Activated naive CD8-positive, alpha-beta T cell treated with anti-CD3 and anti-CD28 coated beads for 36 hours (primary cell): ENCODE data around the gene CETN1. TPM values are rescaled to one million over a fixed set of nuclear protein-coding genes. Genes with fewer than 3 reads are reported as not detected.

Source experiments
- DNase-seq: peaks from one replicate; pipeline ENCODE4 v3.0.0; 2021
- H3K27ac Mint-ChIP-seq: one replicate; pipeline ENCODE4 v1.8.0; 2022; ENCODE audit warnings: mild to moderate bottlenecking, moderate library complexity, mixed read lengths
- H3K27me3 Mint-ChIP-seq: one replicate; pipeline ENCODE4 v1.8.0; 2022; ENCODE audit warnings: mild to moderate bottlenecking, mixed read lengths
- H3K36me3 Mint-ChIP-seq: one replicate; pipeline ENCODE4 v1.8.0; 2021; ENCODE audit warnings: mild to moderate bottlenecking, mixed read lengths
- H3K4me1 Mint-ChIP-seq: one replicate; pipeline ENCODE4 v1.8.0; 2021; ENCODE audit warnings: mixed read lengths
- H3K4me3 Mint-ChIP-seq: one replicate; pipeline ENCODE4 v1.8.0; 2022; ENCODE audit warnings: mild to moderate bottlenecking, moderate library complexity, mixed read lengths
- H3K9me3 Mint-ChIP-seq: one replicate; pipeline ENCODE4 v1.8.0; 2022; ENCODE audit warnings: mixed read lengths
- total RNA-seq, 2 experiments: library from RNA; stranded (reverse); gene quantifications; one replicate each; pipeline ENCODE4 v1.2.3, GENCODE V29; 2021

The CETN1 gene
- total RNA-seq = not detected

DNA sequence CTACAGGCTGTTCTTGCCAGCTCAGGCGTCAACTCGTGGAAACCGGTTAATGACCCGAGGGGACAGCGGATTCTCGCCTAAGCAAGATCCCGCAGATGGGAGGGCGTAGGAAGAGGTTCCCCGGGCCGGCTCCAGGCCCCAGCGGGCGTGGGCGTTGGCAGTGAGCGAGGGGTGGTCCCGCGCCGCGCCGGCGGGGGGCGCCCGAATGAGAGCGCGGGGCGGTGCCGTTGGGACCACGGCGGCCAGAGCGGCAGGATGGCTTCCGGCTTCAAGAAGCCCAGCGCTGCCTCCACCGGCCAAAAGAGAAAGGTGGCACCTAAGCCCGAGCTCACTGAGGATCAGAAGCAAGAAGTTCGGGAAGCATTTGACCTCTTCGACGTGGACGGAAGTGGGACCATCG, at the start of gene CETN1:
TSS of gene CETN1 (plus strand) at position 227 of the 400 bp plus-strand sequence. CDS start at position 256, 29 bp downstream.
- Mint-ChIP-seq H3K27me3 (peaks cover 2% of the 10 kb centered on the region), H3K4me3 (no peak within 1 kb of the TSS), H3K4me1 (no peaks in the 10 kb centered on the region), H3K27ac (no peak within 1 kb of the TSS), H3K9me3 (no peaks in the 10 kb centered on the region), H3K36me3 (no peaks in the 10 kb centered on the region)
- no peak for DNase-seq

DNA sequence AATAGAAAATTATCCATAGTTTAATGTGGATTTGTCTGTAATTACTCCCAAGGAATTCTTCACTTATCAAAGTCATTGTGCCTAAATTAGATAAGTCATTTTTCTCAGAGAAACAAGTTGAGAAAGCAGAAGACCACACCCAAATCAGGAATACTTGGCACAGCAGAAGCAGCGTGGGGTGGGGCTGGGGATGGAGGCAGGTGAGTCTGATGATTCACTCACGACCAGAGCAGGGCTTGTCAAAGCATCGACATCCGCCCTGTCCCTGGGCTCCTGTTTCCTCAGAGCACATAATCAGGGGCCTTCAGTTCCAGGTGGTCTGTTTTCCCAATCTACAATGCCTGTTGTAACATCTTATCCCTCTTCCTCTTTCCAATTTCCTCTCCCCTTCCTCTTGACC, 48.2 kb upstream of the CETN1 start:
- Mint-ChIP-seq H3K4me1 (no peaks in the 10 kb centered on the region), H3K27me3 (peaks cover 10% of the 10 kb centered on the region), H3K4me3 (no peak overlapping the region), H3K27ac (no peak overlapping the region), H3K9me3 (peaks cover 2% of the 10 kb centered on the region), H3K36me3 (no peaks in the 10 kb centered on the region)
- no peak for DNase-seq

GRCh38 chr18:532632-533031, 47.5 kb upstream of the CETN1 start:
- Mint-ChIP-seq H3K4me1 (no peaks in the 10 kb centered on the region), H3K27me3 (peaks cover 10% of the 10 kb centered on the region), H3K27ac (no peak overlapping the region), H3K36me3 (no peaks in the 10 kb centered on the region), H3K4me3 (no peak overlapping the region), H3K9me3 (peaks cover 2% of the 10 kb centered on the region)
- DNase-seq = no peak

- no peak for DNase-seq
- H3K9me3 Mint-ChIP-seq = peaks cover 2% of the 10 kb centered on the region
- peaks cover 10% of the 10 kb centered on the region for H3K27me3 Mint-ChIP-seq
- H3K4me3 Mint-ChIP-seq = no peak overlapping the region
- no peaks in the 10 kb centered on the region for H3K36me3 Mint-ChIP-seq
- H3K4me1 Mint-ChIP-seq = no peaks in the 10 kb centered on the region
- no peak overlapping the region for H3K27ac Mint-ChIP-seq
Observed at GRCh38 chr18:533995-534601, 46.1 kb upstream of the CETN1 start.

DNA sequence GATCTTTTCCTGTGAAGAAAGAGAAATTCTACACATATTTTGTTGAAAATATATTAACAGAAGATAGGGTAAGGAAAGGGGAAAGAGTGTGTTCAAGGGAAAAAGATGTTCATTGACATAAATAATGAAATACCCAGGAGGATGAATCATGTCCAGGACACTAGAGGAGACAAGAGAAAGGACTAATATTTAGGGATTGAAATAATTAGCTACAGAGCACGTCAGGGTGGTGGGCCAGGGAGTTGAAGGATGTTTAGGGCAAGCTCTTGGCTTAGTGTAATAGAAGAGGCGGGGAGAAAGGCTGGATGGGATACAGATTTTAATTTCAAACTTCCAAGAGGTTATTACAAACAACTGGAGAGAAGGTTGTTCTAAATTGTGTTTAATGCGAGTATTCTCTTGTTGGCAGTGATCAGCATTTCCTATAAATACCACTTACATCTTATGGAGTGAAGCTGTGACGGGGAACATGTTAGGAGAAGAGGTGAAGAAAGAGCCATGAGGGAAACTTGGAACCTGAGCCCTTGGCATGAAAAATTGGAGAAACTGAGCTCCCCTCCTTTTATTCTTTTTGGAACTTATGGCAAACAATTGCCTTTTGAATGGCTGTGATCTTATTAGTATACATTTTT, 36.6 kb upstream of the CETN1 start:
- Mint-ChIP-seq H3K9me3 (no peaks in the 10 kb centered on the region), H3K36me3 (no peaks in the 10 kb centered on the region), H3K27me3 (no peaks in the 10 kb centered on the region)

GRCh38 chr18:549967-550366, 30.2 kb upstream of the CETN1 start:
- H3K4me3 Mint-ChIP-seq = no peak overlapping the region
- H3K27ac Mint-ChIP-seq = no peak overlapping the region

More for the DNA sequence above, 36.6 kb upstream of the CETN1 start:
- H3K4me3 Mint-ChIP-seq = no peak overlapping the region
- DNase-seq = no peak
- no peak overlapping the region for H3K27ac Mint-ChIP-seq
- H3K4me1 Mint-ChIP-seq = no peaks in the 10 kb centered on the region

GRCh38 chr18:551404-552061, 28.6 kb upstream of the CETN1 start:
- Mint-ChIP-seq H3K27ac (no peak overlapping the region), H3K9me3 (no peaks in the 10 kb centered on the region), H3K36me3 (no peaks in the 10 kb centered on the region), H3K27me3 (peaks cover 11% of the 10 kb centered on the region), H3K4me1 (no peaks in the 10 kb centered on the region), H3K4me3 (no peak overlapping the region)
- no peak for DNase-seq

More at GRCh38 chr18:549967-550366, 30.2 kb upstream of the CETN1 start:
- H3K27me3 Mint-ChIP-seq = peaks cover 11% of the 10 kb centered on the region
- no peaks in the 10 kb centered on the region for H3K36me3 Mint-ChIP-seq
- no peaks in the 10 kb centered on the region for H3K9me3 Mint-ChIP-seq
- H3K4me1 Mint-ChIP-seq = no peaks in the 10 kb centered on the region
- no peak for DNase-seq

GRCh38 chr18:555705-556457, 24.3 kb upstream of the CETN1 start:
- H3K36me3 Mint-ChIP-seq = no peaks in the 10 kb centered on the region
- H3K4me3 Mint-ChIP-seq = no peak overlapping the region
- H3K9me3 Mint-ChIP-seq = no peaks in the 10 kb centered on the region
- no peaks in the 10 kb centered on the region for H3K27me3 Mint-ChIP-seq
- no peak for DNase-seq
- no peaks in the 10 kb centered on the region for H3K4me1 Mint-ChIP-seq
- no peak overlapping the region for H3K27ac Mint-ChIP-seq

GRCh38 chr18:564708-565561, 15.2 kb upstream of the CETN1 start:
- H3K9me3 Mint-ChIP-seq = no peaks in the 10 kb centered on the region
- no peak for DNase-seq
- peaks cover 15% of the 10 kb centered on the region for H3K27me3 Mint-ChIP-seq
- H3K4me1 Mint-ChIP-seq = no peaks in the 10 kb centered on the region
- H3K4me3 Mint-ChIP-seq = no peak overlapping the region
- H3K36me3 Mint-ChIP-seq = no peaks in the 10 kb centered on the region
- no peak overlapping the region for H3K27ac Mint-ChIP-seq

DNA sequence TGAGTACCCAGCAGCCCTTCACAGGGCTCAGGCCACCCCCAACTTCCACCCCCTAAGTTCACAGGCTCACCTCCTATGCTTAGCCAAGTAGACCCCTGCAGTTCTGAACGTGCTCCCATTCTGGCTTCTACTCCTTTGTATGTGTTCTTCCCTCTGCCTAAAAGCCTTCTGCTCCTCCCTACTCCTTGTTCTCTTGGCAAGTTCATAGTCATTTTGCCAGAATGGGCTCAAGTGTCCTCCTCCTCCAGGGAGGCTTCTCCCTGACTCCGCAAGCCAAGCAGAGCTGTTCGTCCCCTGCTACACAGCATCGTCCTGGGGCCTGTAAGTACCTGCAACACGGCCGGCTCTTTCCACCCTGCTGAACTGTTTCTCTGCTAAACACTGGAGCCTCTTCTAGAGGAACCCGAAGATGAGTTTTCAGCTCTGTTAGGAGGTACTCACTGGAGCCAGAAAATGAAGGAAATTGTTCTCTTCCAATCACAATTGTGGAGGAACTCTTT, 14.6 kb upstream of the CETN1 start:
- Mint-ChIP-seq H3K9me3 (no peaks in the 10 kb centered on the region), H3K27ac (no peak overlapping the region), H3K4me3 (no peak overlapping the region), H3K27me3 (peaks cover 15% of the 10 kb centered on the region), H3K4me1 (no peaks in the 10 kb centered on the region), H3K36me3 (no peaks in the 10 kb centered on the region)
- no peak for DNase-seq

DNA sequence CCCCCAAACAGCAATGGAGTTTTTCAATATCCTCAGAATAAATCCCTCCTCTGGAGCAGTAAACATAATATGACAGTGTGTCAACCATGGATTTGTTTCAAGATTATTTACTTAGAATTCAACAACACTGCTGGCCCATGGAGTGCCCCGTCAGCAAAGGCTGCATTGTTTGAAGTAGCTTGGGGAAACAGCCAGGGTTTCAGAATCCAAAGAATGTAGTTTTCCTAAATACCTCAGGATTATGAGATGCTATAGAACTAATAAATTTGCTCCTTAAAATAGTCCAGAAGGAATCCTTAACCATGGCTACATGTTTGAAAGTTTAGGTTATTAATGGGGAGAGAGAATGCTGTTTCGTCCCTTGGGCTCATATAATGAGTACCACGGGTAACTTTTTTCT, 13.1 kb upstream of the CETN1 start:
- Mint-ChIP-seq H3K27ac (no peak overlapping the region), H3K9me3 (no peaks in the 10 kb centered on the region), H3K4me3 (no peak overlapping the region), H3K4me1 (no peaks in the 10 kb centered on the region), H3K36me3 (no peaks in the 10 kb centered on the region), H3K27me3 (peaks cover 15% of the 10 kb centered on the region)
- no peak for DNase-seq

GRCh38 chr18:568731-569130, 11.4 kb upstream of the CETN1 start:
- DNase-seq = no peak
- Mint-ChIP-seq H3K27ac (no peak overlapping the region), H3K4me1 (no peaks in the 10 kb centered on the region), H3K4me3 (no peak overlapping the region), H3K36me3 (no peaks in the 10 kb centered on the region), H3K27me3 (peaks cover 15% of the 10 kb centered on the region), H3K9me3 (no peaks in the 10 kb centered on the region)

DNA sequence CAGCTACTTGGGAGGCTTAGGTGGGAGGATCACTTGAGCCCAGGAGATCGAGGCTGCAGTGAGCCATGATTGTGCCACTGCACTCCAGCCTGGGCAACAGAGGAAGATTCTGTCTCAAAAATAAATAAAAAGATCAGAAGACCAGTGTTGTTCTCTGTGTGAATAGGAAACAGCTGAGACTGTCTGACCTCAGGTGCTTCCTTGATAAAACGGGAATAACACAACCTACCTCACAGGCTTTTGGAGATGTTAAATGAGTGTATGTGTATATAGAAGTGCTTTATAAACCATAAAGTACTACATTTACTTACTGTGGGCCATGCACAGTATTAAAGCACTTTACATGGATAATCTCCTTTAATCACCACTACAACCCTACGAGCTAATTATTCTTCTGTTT, 9.9 kb upstream of the CETN1 start:
- H3K4me1 Mint-ChIP-seq = no peaks in the 10 kb centered on the region
- DNase-seq = no peak
- H3K27ac Mint-ChIP-seq = no peak overlapping the region
- H3K27me3 Mint-ChIP-seq = peaks cover 17% of the 10 kb centered on the region
- H3K9me3 Mint-ChIP-seq = no peaks in the 10 kb centered on the region
- no peak overlapping the region for H3K4me3 Mint-ChIP-seq
- no peaks in the 10 kb centered on the region for H3K36me3 Mint-ChIP-seq

DNA sequence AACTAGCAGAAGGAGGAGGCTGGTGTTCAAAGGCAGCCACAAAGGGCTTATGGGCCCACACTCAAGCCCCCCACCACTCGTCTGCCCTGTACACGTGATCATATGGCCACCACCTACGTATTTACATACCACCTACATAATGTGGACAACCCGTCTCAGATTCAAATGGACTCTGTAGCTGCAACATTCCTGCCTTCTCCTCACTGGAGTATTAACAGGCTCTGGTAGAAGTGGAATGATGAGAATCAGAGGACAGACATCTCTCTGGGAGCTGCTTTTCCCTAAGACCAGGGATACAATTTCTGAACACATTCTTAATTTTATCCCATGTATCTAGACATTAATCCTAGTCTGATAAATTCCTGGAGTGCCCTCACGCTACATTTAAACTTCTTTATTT, 9.5 kb upstream of the CETN1 start:
- no peak overlapping the region for H3K4me3 Mint-ChIP-seq
- peaks cover 14% of the 10 kb centered on the region for H3K27me3 Mint-ChIP-seq
- DNase-seq = no peak
- no peak overlapping the region for H3K27ac Mint-ChIP-seq
- H3K9me3 Mint-ChIP-seq = no peaks in the 10 kb centered on the region
- no peaks in the 10 kb centered on the region for H3K36me3 Mint-ChIP-seq
- H3K4me1 Mint-ChIP-seq = no peaks in the 10 kb centered on the region
